RPMI8226 (cell line): ENCODE results near the gene DNAI2.

Experiments used
- DNase-seq: peaks from one replicate; pipeline ENCODE4 v3.0.0-alpha.2; 2015

Gene DNAI2

DNA sequence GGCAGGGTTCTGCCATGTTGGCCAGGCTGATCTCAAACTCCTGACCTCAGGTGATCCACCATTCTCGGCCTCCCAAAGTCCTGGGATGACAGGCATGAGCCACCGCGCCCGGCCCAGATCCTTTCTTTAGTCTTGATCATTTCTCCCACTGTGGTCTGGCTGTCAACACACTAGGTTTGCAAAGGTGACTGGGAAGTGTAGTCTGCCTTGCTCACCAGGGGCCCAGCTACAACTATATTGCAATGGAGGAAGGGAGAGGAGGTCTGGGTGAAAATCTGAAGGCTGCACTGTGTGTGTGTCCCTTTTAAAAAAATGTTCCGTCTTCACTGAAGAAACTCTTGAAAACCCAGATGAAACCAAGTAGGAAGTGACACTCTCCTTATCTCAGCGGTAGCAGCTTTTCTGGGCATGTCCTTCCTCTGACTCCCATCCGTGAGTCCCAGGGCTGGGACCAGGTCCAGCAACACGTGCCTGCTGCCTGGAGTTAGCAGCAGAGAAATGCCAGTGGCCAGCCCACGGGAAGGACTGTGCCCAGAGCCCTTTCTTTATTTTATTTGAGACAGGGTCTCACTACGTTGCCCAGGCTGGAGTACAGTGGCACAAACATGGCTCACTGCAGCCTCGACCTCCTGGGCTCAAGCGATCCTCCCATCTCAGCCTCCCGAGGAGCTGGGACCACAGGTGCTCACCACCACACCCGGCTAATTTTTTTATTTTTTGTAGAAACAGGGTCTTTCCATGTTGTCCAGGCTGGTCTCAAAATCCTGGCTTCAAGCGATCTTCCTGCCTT, 34.1 kb downstream of the DNAI2 start:
- no peak for DNase-seq

DNA sequence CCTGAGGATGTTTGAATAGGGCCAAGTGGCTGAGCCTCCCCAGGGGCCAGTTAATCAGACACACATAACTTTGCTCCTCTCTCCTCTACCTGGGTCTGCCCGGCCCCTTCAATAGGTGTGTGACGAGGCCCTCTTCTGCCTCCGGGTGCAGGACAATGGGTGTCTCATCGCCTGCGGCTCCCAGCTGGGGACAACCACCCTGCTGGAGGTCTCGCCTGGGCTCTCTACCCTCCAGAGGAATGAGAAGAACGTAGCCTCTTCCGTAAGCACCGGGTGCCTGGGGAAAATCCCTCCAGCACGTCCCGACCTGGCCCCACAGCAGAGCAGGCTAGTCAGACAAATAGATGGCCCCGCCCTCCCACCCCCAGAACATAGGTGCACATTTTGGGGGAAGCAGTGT, 35.9 kb downstream of the DNAI2 start:
- DNase-seq: no peak

DNA sequence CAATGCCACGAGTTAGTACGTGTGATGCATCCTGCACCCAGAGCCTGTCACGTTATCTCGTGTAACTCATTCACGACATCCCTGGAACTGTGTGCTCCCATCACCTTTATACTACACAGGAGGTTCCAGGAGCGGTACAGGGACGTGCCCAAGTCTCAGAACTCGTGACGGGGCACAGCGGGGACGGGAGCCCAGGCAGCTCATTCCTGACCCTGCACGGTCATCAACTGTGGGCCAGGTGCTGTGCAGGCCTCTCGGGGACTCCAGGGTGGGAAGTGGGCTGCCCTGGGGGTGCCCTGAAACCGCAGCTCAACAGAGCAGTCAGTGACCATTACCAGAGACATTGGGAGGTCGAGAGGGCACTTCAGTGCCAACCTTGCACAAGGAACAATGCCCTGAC, 40.8 kb downstream of the DNAI2 start:
- DNase-seq: no peak

GRCh38 chr17:74316220-74316619, 42.2 kb downstream of the DNAI2 start:
- no peak for DNase-seq

- no peak for DNase-seq
Measured at GRCh38 chr17:74317071-74317470, 43.0 kb downstream of the DNAI2 start.

DNA sequence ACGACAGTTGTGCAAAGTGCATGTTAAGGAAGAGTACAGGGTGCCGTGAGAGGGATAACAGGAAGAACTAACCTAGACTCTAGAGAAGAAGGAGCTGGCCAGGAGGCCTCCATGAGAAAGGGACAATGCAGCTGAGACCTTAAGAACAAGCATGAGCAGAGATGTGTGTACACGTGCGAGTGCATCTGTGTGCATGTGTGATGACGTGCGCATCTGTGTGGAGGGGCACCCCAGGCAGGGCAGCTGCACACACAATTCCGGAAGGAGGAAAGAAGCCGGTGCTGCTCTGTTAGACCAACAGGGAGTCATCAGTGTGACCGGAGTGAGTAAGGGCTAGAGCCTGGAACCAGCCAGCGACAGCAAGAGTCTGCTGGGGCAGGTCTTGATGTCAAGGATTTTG, 44.4 kb downstream of the DNAI2 start:
- no peak for DNase-seq

- DNase-seq: no peak
Measured at GRCh38 chr17:74324521-74324920, 50.5 kb downstream of the DNAI2 start.

GRCh38 chr17:74325376-74325742, 51.3 kb downstream of the DNAI2 start:
- DNase-seq: no peak

- DNase-seq: peak; percentile 50
Measured at GRCh38 chr17:74325743-74326379, 51.8 kb downstream of the DNAI2 start, which contains the start of gene KIF19. Gene KIF19 (plus strand): TSS chr17:74326226. CDS start chr17:74326350, 124 bp downstream.

- no peak for DNase-seq
Measured at GRCh38 chr17:74326506-74326905, 52.5 kb downstream of the DNAI2 start.

- no peak for DNase-seq
Measured at GRCh38 chr17:74328487-74328886, 54.5 kb downstream of the DNAI2 start.

GRCh38 chr17:74329378-74329777, 55.3 kb downstream of the DNAI2 start:
- DNase-seq: no peak

DNA sequence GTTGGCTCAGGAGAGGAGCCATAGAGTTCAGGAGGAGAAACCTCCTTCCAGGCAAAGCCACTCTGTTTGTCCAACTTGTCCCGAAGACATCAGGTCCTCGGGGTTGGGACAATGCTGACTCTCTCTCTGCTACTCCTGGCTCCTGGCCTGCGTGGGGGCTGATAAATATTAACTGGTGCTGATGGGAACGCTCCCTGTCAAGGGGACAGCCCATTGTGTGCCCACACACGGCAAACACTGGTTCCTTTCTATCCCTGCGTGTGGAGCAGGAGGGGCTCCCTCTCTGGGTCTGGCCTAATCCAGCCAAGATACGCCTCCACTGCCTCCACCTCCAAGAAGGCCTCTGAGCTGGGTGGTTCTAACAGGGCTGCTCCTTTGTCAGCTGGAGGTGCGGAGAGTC, 56.4 kb downstream of the DNAI2 start:
- DNase-seq: no peak

- DNase-seq: no peak
Measured at GRCh38 chr17:74332017-74332650, 58.1 kb downstream of the DNAI2 start.

DNA sequence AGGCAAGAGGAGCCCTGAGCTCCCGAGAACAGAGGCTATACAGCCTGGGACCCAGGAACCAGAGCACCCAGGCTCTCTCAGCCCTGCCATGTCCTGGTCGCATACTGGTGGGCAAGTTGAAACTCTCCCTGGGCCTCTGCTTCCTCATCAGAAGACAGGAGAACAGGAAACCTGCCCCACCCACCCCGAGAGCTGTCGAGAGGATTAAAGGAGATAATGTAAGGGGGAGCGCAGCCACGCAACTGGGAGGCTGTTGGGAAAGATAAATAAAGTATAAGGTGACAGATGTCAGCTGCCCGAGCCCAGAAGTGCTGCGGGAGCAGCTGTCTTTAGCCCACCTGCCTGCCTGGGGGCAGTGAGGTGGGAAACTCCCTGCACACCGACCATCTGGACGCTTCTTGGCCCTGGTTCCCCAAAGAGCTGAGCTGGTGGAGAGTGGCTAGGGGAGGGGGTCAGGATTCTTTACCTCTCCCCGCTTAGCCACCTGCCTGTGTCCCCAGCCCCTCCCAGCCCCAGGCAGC, 58.8 kb downstream of the DNAI2 start:
- peak; percentile 50 for DNase-seq

GRCh38 chr17:74334393-74335039, 60.5 kb downstream of the DNAI2 start:
- no peak for DNase-seq

DNA sequence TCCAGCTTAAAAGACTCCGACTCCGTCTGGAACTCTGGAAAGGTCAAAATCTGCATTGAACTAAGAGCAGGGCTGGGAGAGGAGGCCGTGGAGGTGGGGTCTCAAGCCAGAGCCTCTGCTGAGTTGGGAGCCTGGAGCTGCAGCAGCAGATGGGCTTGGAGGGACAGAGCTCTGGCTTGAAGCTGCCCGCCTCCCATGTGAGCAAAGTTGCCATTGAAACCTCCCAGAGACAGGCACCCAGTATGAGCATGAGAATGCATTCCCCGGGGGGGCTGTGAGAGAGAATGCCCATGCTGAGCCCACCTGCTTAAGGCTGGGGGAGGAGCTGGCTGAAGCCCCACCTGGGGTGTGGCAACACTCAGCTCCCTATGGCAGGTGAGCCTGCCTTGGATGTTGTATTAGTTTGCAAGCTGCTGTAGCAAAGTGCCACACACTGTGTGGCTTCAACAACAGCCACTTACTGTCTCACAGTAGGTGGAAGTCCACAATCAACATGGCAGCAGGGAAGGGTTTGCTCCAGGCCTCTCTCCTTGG, 61.6 kb downstream of the DNAI2 start:
- no peak for DNase-seq

DNA sequence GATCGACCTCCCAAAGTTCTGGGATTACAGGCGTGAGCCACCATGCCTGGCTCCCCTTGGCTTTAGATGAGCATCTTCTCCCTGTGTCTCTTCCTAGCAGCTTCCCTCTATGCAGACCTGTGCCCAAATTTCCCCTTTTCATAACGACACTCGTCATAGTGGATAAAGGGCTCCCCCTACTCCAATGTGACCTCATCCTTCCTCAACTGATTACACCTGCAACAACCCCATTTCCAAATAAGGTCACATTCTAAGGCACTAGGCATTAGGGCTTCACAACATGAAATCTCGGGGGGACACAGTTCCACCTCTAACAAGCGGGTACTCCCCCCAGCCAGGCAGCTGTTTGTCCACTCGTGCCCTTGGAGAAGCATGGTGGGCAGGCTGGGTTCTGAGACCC, 62.3 kb downstream of the DNAI2 start:
- DNase-seq: no peak

DNA sequence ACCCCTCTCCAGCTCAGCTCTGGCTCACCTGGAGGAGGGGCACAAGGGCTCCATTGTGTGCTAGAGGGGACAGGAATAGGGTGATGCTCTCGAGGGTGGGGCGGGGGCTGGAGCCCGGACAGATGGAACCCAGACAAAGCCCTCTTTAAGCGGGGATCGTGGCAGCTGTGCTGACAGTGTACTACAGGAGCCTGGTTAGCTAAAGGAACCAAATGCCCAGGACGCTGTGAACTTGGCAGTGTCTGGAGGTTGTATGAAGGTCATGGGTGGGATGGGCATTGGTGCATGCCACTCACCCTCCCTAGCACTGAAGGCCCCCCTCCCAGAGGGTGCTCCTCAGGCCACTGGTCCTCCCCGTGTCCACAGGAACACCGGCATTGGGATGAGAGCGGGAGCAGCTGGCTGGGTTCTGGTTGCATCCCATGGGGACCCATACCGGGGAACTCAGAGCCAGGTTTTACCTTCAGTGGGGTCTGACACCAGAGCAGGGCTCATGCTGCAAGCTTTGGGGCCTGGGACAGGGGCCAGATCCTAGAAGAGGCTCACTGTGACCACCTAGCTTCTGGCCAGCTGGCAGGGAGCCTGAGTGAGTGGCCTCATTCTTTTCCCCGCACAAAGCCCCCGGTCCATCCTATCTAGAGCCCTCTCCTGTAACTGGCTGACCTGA, 63.9 kb downstream of the DNAI2 start:
- no peak for DNase-seq

- DNase-seq: no peak
Measured at GRCh38 chr17:74339537-74340195, 65.6 kb downstream of the DNAI2 start.

- no peak for DNase-seq
Measured at GRCh38 chr17:74340470-74341023, 66.5 kb downstream of the DNAI2 start.

GRCh38 chr17:74342224-74342623, 68.2 kb downstream of the DNAI2 start:
- no peak for DNase-seq
